Femur (tissue), 1 donor: ENCODE measurements around the gene KLK12.

ENCODE experiments used
- DNase-seq: peaks from one replicate; pipeline ENCODE4 v3.0.0-alpha.2; 2017

The KLK12 gene

GRCh38 chr19:51034704-51035103 lies at the start of gene KLK12:
Gene KLK12, minus strand, starts transcription at chr19:51035002. Its CDS starts 381 bp downstream, at chr19:51034621.
- DNase-seq: no peak

- no peak for DNase-seq
Measured at GRCh38 chr19:51084505-51084904, 49.7 kb upstream of the KLK12 start.

GRCh38 chr19:51083783-51084182 lies 49.0 kb upstream of the KLK12 start:
- DNase-seq: no peak

GRCh38 chr19:51083181-51083580 lies 48.4 kb upstream of the KLK12 start:
- no peak for DNase-seq

GRCh38 chr19:51082611-51083010 lies 47.8 kb upstream of the KLK12 start, which contains the start of gene KLK14:
Gene KLK14, minus strand, starts transcription at chr19:51082887. Its CDS starts 273 bp downstream, at chr19:51082614.
- no peak for DNase-seq

- DNase-seq: no peak
Measured at GRCh38 chr19:51081476-51081875, 46.7 kb upstream of the KLK12 start.

GRCh38 chr19:51079481-51080110 lies 44.8 kb upstream of the KLK12 start:
- DNase-seq: no peak

- DNase-seq: no peak
Measured at GRCh38 chr19:51078731-51079130, 43.9 kb upstream of the KLK12 start.

- DNase-seq: no peak
Measured at GRCh38 chr19:51078104-51078503, 43.3 kb upstream of the KLK12 start.

GRCh38 chr19:51076631-51077213 lies 41.9 kb upstream of the KLK12 start:
- no peak for DNase-seq

GRCh38 chr19:51075998-51076397 lies 41.2 kb upstream of the KLK12 start:
- no peak for DNase-seq

GRCh38 chr19:51071095-51071405 lies 36.2 kb upstream of the KLK12 start:
- no peak for DNase-seq

GRCh38 chr19:51070334-51071094 lies 35.7 kb upstream of the KLK12 start:
- no peak for DNase-seq

GRCh38 chr19:51066393-51067186 lies 31.8 kb upstream of the KLK12 start:
- DNase-seq: no peak

- no peak for DNase-seq
Measured at GRCh38 chr19:51065221-51065960, 30.6 kb upstream of the KLK12 start.

- DNase-seq: no peak
Measured at GRCh38 chr19:51064534-51065220, 29.9 kb upstream of the KLK12 start, which contains the start of gene KLK13. Gene KLK13, minus strand, starts transcription at chr19:51065092. Its CDS starts 25 bp downstream, at chr19:51065067.

GRCh38 chr19:51063664-51064063 lies 28.9 kb upstream of the KLK12 start:
- DNase-seq: no peak

GRCh38 chr19:51060973-51061372 lies 26.2 kb upstream of the KLK12 start:
- no peak for DNase-seq

- DNase-seq: no peak
Measured at GRCh38 chr19:51060336-51060735, 25.5 kb upstream of the KLK12 start.

GRCh38 chr19:51059715-51060114 lies 24.9 kb upstream of the KLK12 start:
- no peak for DNase-seq

- no peak for DNase-seq
Measured at GRCh38 chr19:51055866-51056265, 21.1 kb upstream of the KLK12 start.

GRCh38 chr19:51047031-51047335 lies 12.2 kb upstream of the KLK12 start:
- no peak for DNase-seq
